SW480 (cell line): ENCODE measurements around the gene PTBP3.

Source experiments
- DNase-seq: peaks from one replicate; pipeline ENCODE4 v3.0.0-alpha.2; 2016; ENCODE audit warnings: low spot score

PTBP3 gene

GRCh38 chr9:112360047-112360804 is 26.8 kb upstream of the PTBP3 start:
- no peak for DNase-seq

GRCh38 chr9:112355427-112355897 is 22.0 kb upstream of the PTBP3 start:
- no peak for DNase-seq

- no peak for DNase-seq
These were observed 20.8 kb upstream of the PTBP3 start for GRCh38 chr9:112354081-112354743.

- no peak for DNase-seq
These were observed 18.8 kb upstream of the PTBP3 start for GRCh38 chr9:112352209-112352608.

- DNase-seq: no peak
These were observed 17.8 kb upstream of the PTBP3 start for GRCh38 chr9:112351184-112351583.

- no peak for DNase-seq
These were observed 15.6 kb upstream of the PTBP3 start for GRCh38 chr9:112349008-112349333.

GRCh38 chr9:112348257-112349007 is 15.0 kb upstream of the PTBP3 start:
- no peak for DNase-seq

- DNase-seq: no peak
These were observed 8.3 kb upstream of the PTBP3 start for GRCh38 chr9:112341730-112342129.

- DNase-seq: no peak
These were observed 6.5 kb upstream of the PTBP3 start for GRCh38 chr9:112339886-112340285.

GRCh38 chr9:112338561-112338960 is 5.1 kb upstream of the PTBP3 start:
- DNase-seq: peak; percentile 60

GRCh38 chr9:112337547-112337946 is 4.1 kb upstream of the PTBP3 start:
- no peak for DNase-seq

GRCh38 chr9:112334432-112334841 is 1.0 kb upstream of the PTBP3 start:
- DNase-seq: peak; percentile 40

GRCh38 chr9:112333639-112334431 is 416 bp upstream of the PTBP3 start:
- peak; percentile 92 for DNase-seq

GRCh38 chr9:112332674-112332976 is 794 bp downstream of the PTBP3 start:
- no peak for DNase-seq

GRCh38 chr9:112332214-112332613 is 1.2 kb downstream of the PTBP3 start:
- DNase-seq: no peak

- DNase-seq: peak; percentile 35
These were observed 1.8 kb downstream of the PTBP3 start for GRCh38 chr9:112331674-112331952.

- DNase-seq: no peak
These were observed 4.9 kb downstream of the PTBP3 start for GRCh38 chr9:112328545-112328944.

GRCh38 chr9:112327718-112328450 is 5.5 kb downstream of the PTBP3 start:
- DNase-seq: no peak

- no peak for DNase-seq
These were observed 7.2 kb downstream of the PTBP3 start for GRCh38 chr9:112326194-112326593.

- DNase-seq: no peak
These were observed 7.8 kb downstream of the PTBP3 start for GRCh38 chr9:112325600-112325999.

GRCh38 chr9:112325127-112325526 is 8.3 kb downstream of the PTBP3 start:
- no peak for DNase-seq

GRCh38 chr9:112323378-112323854 is 10.0 kb downstream of the PTBP3 start:
- DNase-seq: no peak
